Adrenal gland (tissue), 12 donors: ENCODE results near the gene S1PR1. TPM values are rescaled to one million over a fixed set of nuclear protein-coding genes. Genes with fewer than 3 reads are reported as not detected.

Experiments used
- DNase-seq, 7 donors: peaks; one replicate each; pipeline ENCODE4 v3.0.0-alpha.2; 2019 to 2020
- H3K27ac ChIP-seq, 5 donors: fragments of 200-600 bp; sonication (generic) in 4 of 5; 1 replicate in 3 of 5; 2 replicates in 2 of 5; pipeline versions ENCODE4 v1.5.1 to v1.8.0; 2016 to 2020; ENCODE audit warnings: mild to moderate bottlenecking in 1 of 5
- H3K27me3 ChIP-seq: fragments of 200-600 bp; 2 replicates; pipeline ENCODE4 v1.8.0; 2021
- H3K36me3 ChIP-seq, 2 donors: fragments of 200-600 bp; replicated peaks in 1 of 2; 1 replicate in 1 of 2; 2 replicates in 1 of 2; pipeline versions ENCODE4 v1.5.1 to v1.8.0; 2018 to 2022
- H3K4me1 ChIP-seq, 2 donors: fragments of 200-600 bp; replicated peaks in 1 of 2; 1 replicate in 1 of 2; 2 replicates in 1 of 2; pipeline versions ENCODE4 v1.5.1 to v1.8.0; 2018 to 2021
- H3K4me3 ChIP-seq, 4 donors: fragments of 200-600 bp; sonication (generic) in 3 of 4; one replicate each; pipeline ENCODE4 v1.5.1; 2016 to 2018
- H3K9me3 ChIP-seq, 3 donors: fragments of 200-600 bp; sonication (generic) in 1 of 3; replicated peaks in 1 of 3; 1 replicate in 2 of 3; 2 replicates in 1 of 3; pipeline versions ENCODE4 v1.5.1 to v1.8.0; 2016 to 2021
- POLR2A ChIP-seq, 2 donors: fragments of 450-650 bp; IDR thresholded peaks; one replicate each; pipeline ENCODE4 v1.6.1; 2017; ENCODE audit warnings: antibody characterized with exemption in 2 of 2, mild to moderate bottlenecking in 2 of 2, moderate library complexity in 1 of 2
- WGBS, 4 donors: extraction: QIAGEN DNeasy Blood & Tissue Kit in 2 of 4; methylation state at CpG; one replicate each; pipeline versions ENCODE4 v1.1.5 to v1.1.7; 2013 to 2017; 5-methylcytosine and 5-hydroxymethylcytosine counted together
- intact Hi-C, 2 donors: fragments of 100-400 bp; cut with DNase I; formaldehyde crosslinking; loops; one replicate each; pipeline versions ENCODE4 v1.14.1 to v1.15.0; 2022 to 2023
- polyA plus RNA-seq, 3 donors: library from polyadenylated mRNA; stranded (reverse); fragments of 200-250 nt in 2 of 3; fragments of 350-450 nt in 1 of 3; fragmentation: Illumina TruSeq in 1 of 3; extraction: RNeasy Lipid Tissue Mini Kit (QIAGEN cat#74804) in 1 of 3; gene quantifications; one replicate each; pipeline ENCODE4 v1.2.3, GENCODE V29; 2013 to 2014
- total RNA-seq, 9 donors: library from RNA; depleted of rRNA in 4 of 9; stranded (reverse); fragments of >200 nt in 4 of 9; fragments of 120-200 nt in 1 of 9; fragmentation: NEBNext Ultra II Directional in 1 of 9; extraction: Animal tissue kit (Norgen Biotek cat#: 25700) in 1 of 9; gene quantifications; one replicate each; pipeline versions ENCODE4 v1.1.0 to v1.2.4, GENCODE V29; 2013 to 2023
- TF ChIP-seq, protein P1 (sequence below), 6 experiments: fragments of 450-650 bp in 4 of 6; fragments of 200-600 bp in 2 of 6; sonication (generic) in 1 of 6; IDR thresholded peaks; 1 replicate in 5 of 6; 2 replicates in 1 of 6; pipeline versions ENCODE4 v1.5.1 to v1.8.0; 2016 to 2021; ENCODE audit warnings: antibody characterized with exemption in 6 of 6, mild to moderate bottlenecking in 2 of 6, moderate library complexity in 1 of 6
- donor health status: healthy with polysubstance abuse.
- donor health status: Bipolar disorder and iron deficiency.
- donor health status: DM: yes; HTN: yes; CAD: no.
- donor health status: DM: no; HTN: no; CAD: no.
- donor health status: DM: no; HTN: no; CAD: no.
- donor health status: DM: yes; HTN: yes; CAD: no.

The S1PR1 gene
- total and polyA plus RNA-seq, 12 donors, result 11.3 to 45.6 (median 27.3) TPM

DNA sequence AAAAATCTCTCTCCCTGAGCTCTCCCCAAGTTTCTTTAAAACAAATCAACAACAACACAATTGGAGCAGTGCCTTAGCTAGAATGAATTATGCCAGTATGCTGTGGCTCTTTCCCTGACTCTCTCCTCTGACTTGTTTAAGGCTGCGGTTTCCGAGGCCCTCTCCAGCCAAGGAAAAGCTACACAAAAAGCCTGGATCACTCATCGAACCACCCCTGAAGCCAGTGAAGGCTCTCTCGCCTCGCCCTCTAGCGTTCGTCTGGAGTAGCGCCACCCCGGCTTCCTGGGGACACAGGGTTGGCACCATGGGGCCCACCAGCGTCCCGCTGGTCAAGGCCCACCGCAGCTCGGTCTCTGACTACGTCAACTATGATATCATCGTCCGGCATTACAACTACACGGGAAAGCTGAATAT, 1.9 kb downstream of the S1PR1 start:
- Histone ChIP-seq H3K4me3 (no peak overlapping the region), H3K9me3 (no peaks in the 10 kb centered on the region), H3K4me1 (peaks cover 5 to 25% of the 10 kb centered on the region in 2 donors), H3K27ac (peak overlapping the region in 3 of 5 donors; percentile 27 to 41 (median 30)), H3K27me3 (no peaks in the 10 kb centered on the region), H3K36me3 (peaks cover 0 to 4% of the 10 kb centered on the region in 2 donors)
- WGBS, 4 donors, result 2 to 5% (median 4%) methylated on average over 17 of the region's 17 CpGs
- TF ChIP-seq POLR2A (IDR thresholded peaks at IDR 0.05), result peak in 1 of 2 donors; percentile 44
- TF ChIP-seq, protein P1, sequence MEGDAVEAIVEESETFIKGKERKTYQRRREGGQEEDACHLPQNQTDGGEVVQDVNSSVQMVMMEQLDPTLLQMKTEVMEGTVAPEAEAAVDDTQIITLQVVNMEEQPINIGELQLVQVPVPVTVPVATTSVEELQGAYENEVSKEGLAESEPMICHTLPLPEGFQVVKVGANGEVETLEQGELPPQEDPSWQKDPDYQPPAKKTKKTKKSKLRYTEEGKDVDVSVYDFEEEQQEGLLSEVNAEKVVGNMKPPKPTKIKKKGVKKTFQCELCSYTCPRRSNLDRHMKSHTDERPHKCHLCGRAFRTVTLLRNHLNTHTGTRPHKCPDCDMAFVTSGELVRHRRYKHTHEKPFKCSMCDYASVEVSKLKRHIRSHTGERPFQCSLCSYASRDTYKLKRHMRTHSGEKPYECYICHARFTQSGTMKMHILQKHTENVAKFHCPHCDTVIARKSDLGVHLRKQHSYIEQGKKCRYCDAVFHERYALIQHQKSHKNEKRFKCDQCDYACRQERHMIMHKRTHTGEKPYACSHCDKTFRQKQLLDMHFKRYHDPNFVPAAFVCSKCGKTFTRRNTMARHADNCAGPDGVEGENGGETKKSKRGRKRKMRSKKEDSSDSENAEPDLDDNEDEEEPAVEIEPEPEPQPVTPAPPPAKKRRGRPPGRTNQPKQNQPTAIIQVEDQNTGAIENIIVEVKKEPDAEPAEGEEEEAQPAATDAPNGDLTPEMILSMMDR (IDR thresholded peaks at IDR 0.05), result peak; percentile 86 to 93 (median 90)
- DNase-seq, result peak; percentile 85 to 92 (median 89)
- intact Hi-C loops, result loop anchor here in 1 of 2 donors (5.0 to 10.0 kb wide), 2 partner anchors 49 to 104 kb away; no protein-coding TSS in a partner anchor

GRCh38 chr1:101239095-101240040, 2.5 kb downstream of the S1PR1 start:
- Histone ChIP-seq H3K9me3 (no peaks in the 10 kb centered on the region), H3K27me3 (no peaks in the 10 kb centered on the region), H3K36me3 (peaks cover 0 to 4% of the 10 kb centered on the region in 2 donors), H3K4me1 (peaks cover 5 to 25% of the 10 kb centered on the region in 2 donors), H3K4me3 (no peak overlapping the region), H3K27ac (peak overlapping the region in 2 of 5 donors; percentile 30 to 41)
- WGBS, 4 donors, result 78 to 90% (median 85%) methylated on average over 40 to 42 of the region's 42 CpGs
- TF ChIP-seq, protein P1 (IDR thresholded peaks at IDR 0.05), result peak in 2 of 6 experiments; percentile 2 to 37
- TF ChIP-seq POLR2A (IDR thresholded peaks at IDR 0.05), result no peak
- intact Hi-C loops, result loop anchor here in 1 of 2 donors (5.0 to 10.0 kb wide), 3 partner anchors 48 to 322 kb away; no protein-coding TSS in a partner anchor
- DNase-seq, result peak in 3 of 7 donors; percentile 6 to 57 (median 24)

- intact Hi-C loops, result loop anchor here in 1 of 2 donors (5.0 kb wide), 1 partner anchor 323 kb away; no protein-coding TSS in a partner anchor
- 74 to 83% (median 81%) methylated on average over 9 to 10 of the region's 10 CpGs for WGBS, 4 donors
- peaks cover 0 to 4% of the 10 kb centered on the region in 2 donors for H3K36me3 ChIP-seq
- no peak overlapping the region for H3K4me3 ChIP-seq
- peaks cover 5 to 25% of the 10 kb centered on the region in 2 donors for H3K4me1 ChIP-seq
- DNase-seq, result peak in 4 of 7 donors; percentile 13 to 59 (median 32)
- no peaks in the 10 kb centered on the region for H3K27me3 ChIP-seq
- TF ChIP-seq POLR2A (IDR thresholded peaks at IDR 0.05), result no peak
- TF ChIP-seq, protein P1 (IDR thresholded peaks at IDR 0.05), result no peak
- H3K9me3 ChIP-seq, result no peaks in the 10 kb centered on the region
- H3K27ac ChIP-seq, result peak overlapping the region in 1 of 5 donors; percentile 30
These were observed 3.2 kb downstream of the S1PR1 start for GRCh38 chr1:101240041-101240430.
